HG03558 (cell line): ENCODE results near the gene SLC27A1.

Source experiments
- ATAC-seq: cut with Tn5 transposase; IDR thresholded peaks from one replicate; pipeline ENCODE4 v1.9.1; 2021; ENCODE audit warnings: moderate number of reproducible peaks; ENCODE audit not compliant: unreplicated experiment; ENCODE audit errors: extremely low read depth

The SLC27A1 gene

GRCh38 chr19:17470068-17470841, at the start of gene SLC27A1:
SLC27A1 (plus strand) TSS chr19:17470524; CDS start chr19:17470541, 17 bp downstream.
- ATAC-seq, result peak; percentile 43

GRCh38 chr19:17421942-17422341, 48.4 kb upstream of the SLC27A1 start:
- ATAC-seq, result no peak

- ATAC-seq, result no peak
Measured at GRCh38 chr19:17423429-17424208, 46.7 kb upstream of the SLC27A1 start.

- ATAC-seq, result no peak
Measured at GRCh38 chr19:17424743-17425365, 45.5 kb upstream of the SLC27A1 start.

- no peak for ATAC-seq
Measured at GRCh38 chr19:17429641-17430113, 40.6 kb upstream of the SLC27A1 start.

GRCh38 chr19:17431417-17431816, 38.9 kb upstream of the SLC27A1 start:
- no peak for ATAC-seq

- no peak for ATAC-seq
Measured at GRCh38 chr19:17435218-17435617, 35.1 kb upstream of the SLC27A1 start.

- no peak for ATAC-seq
Measured at GRCh38 chr19:17436094-17436873, 34.0 kb upstream of the SLC27A1 start.

- no peak for ATAC-seq
Measured at GRCh38 chr19:17436874-17437267, 33.5 kb upstream of the SLC27A1 start.

GRCh38 chr19:17441241-17442021, 28.9 kb upstream of the SLC27A1 start:
- no peak for ATAC-seq

GRCh38 chr19:17445526-17446165, 24.7 kb upstream of the SLC27A1 start:
- no peak for ATAC-seq

- no peak for ATAC-seq
Measured at GRCh38 chr19:17447704-17448130, 22.6 kb upstream of the SLC27A1 start.

- ATAC-seq, result no peak
Measured at GRCh38 chr19:17448131-17448967, 22.0 kb upstream of the SLC27A1 start, which contains the start of gene TMEM221. TMEM221 (minus strand) TSS chr19:17448668; CDS start chr19:17448462, 206 bp downstream.

- no peak for ATAC-seq
Measured at GRCh38 chr19:17450264-17451075, 19.9 kb upstream of the SLC27A1 start.

GRCh38 chr19:17451820-17452219, 18.5 kb upstream of the SLC27A1 start:
- no peak for ATAC-seq

- no peak for ATAC-seq
Measured at GRCh38 chr19:17454576-17455071, 15.7 kb upstream of the SLC27A1 start.
